HG03103 (cell line): ENCODE data around the gene FARP1.
A peak's percentile ranks its signal among the peaks of the same experiment; 100 is the strongest.

Experiments
- ATAC-seq: cut with Tn5 transposase; IDR thresholded peaks from one replicate; pipeline ENCODE4 v1.9.1; 2021; ENCODE audit warnings: low read depth; ENCODE audit not compliant: unreplicated experiment

FARP1 gene

GRCh38 chr13:98489446-98490194 lies 346.7 kb downstream of the FARP1 start:
- ATAC-seq = no peak

DNA sequence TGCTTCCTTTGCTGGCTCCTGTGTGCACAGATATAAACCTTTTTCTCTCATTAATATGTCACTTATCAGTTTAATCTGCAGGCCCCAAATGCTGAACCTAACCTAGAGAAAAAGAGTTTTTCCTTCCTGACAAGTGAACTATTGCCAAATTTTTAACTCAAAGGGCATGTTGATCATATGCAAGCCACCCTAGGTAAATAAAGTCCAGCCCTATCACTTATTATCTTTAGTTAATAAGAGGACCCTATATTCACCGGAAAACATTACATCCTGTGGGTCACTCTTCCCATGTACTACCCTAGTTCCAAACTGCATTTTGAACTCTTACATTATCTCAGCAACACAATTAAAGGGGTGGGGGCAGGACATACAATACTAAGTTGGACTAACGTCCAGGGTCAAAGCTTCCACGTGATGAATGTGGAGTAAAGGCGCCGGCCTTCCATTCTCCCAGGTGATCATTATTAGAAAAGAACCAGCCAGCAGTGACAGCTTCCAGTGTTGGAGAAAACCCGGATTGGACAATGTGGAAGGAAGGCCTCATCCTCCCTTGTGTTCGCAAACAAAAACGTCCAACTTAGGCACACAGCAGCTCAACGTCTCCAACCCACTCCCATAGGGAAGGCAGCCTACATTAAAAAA lies 347.4 kb downstream of the FARP1 start:
- no peak for ATAC-seq

- ATAC-seq = no peak
Measured at GRCh38 chr13:98490866-98491265, 348.0 kb downstream of the FARP1 start.

- no peak for ATAC-seq
Measured at GRCh38 chr13:98492335-98493041, 349.6 kb downstream of the FARP1 start.

- ATAC-seq = no peak
Measured at GRCh38 chr13:98493042-98493712, 350.3 kb downstream of the FARP1 start.

- no peak for ATAC-seq
Measured at GRCh38 chr13:98494769-98495168, 351.9 kb downstream of the FARP1 start.

- no peak for ATAC-seq
Measured at GRCh38 chr13:98495627-98496478, 353.0 kb downstream of the FARP1 start.

DNA sequence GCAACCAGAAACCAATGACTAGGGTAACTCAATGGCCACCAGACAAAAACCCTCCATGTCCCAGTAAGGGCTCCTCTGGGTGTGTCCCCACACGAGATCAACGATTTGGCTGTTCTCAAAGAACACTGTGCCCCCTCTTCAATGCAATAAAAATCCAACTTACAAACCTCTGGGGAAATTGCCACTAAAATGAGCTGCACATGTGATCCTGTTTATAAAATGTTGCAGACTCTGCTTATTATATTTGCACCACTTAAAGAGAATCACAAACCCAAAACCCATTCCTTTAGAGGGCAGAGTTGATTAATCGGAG lies 353.5 kb downstream of the FARP1 start:
- no peak for ATAC-seq

- ATAC-seq = no peak
Measured at GRCh38 chr13:98496966-98497365, 354.1 kb downstream of the FARP1 start.

GRCh38 chr13:98500963-98501421 lies 358.1 kb downstream of the FARP1 start:
- peak; percentile 78 for ATAC-seq

- no peak for ATAC-seq
Measured at GRCh38 chr13:98503175-98504028, 360.5 kb downstream of the FARP1 start.

DNA sequence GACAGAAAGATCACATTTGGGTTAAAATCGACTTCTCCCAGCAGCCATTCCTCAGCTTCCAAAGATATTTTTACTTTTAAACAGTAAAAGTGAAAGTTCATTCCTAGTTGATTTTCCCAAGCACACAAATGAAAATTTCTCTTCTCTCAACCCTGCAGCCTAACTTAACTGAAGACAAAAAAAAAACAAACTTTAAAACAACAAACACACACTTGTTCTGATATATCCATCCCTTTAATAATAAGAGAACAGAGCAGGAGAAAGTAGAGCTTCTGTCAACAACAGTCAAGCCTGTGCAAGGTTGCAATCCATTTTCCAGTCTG lies 361.1 kb downstream of the FARP1 start:
- no peak for ATAC-seq

DNA sequence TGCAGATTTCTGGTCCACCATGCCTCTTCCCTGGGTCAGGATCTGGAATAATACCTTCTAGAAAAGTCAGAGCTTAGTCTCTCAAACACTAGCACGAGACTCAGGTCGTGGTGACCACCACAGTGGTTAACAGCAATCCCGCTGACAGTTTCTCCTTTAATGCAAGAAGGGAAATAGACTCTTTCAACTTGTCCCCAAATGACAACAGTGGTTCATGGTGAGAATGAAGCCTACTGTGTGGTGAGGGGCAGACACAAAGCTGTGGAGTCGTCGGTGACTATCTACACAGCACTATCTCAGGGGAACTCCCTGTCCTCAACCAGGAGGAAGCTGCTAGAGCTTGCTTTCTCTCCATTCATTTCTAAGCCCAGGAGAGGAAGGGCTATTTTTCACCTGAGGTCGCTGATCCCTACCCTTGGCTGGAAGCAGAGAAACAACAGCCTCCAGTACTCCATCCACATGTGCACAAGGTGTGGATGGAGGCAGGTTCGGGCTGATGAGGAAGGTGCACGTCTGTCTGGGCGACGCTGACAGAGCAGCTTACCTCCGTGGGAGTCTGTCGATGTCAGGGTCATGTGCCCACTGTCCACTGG lies 361.6 kb downstream of the FARP1 start:
- ATAC-seq = peak; percentile 44
